Esophagus squamous epithelium (tissue), 5 donors: ENCODE data around the gene IL11. TPM values are rescaled to one million over a fixed set of nuclear protein-coding genes. Genes with fewer than 3 reads are reported as not detected.

Experiments used
- DNase-seq: peaks from one replicate; lab custom pipeline; 2025; lab: John Stamatoyannopoulos, UW
- H3K27ac ChIP-seq, 4 donors: fragments of 200-600 bp; sonication (generic); one replicate each; pipeline ENCODE4 v1.5.1; 2016 to 2019; ENCODE audit warnings: mild to moderate bottlenecking in 1 of 4
- H3K27me3 ChIP-seq, 4 donors: fragments of 200-600 bp; sonication (generic); 1 replicate in 3 of 4; 2 replicates in 1 of 4; pipeline versions ENCODE4 v1.5.1 to v1.6.0; 2017 to 2021; ENCODE audit warnings: antibody characterized with exemption in 1 of 4
- H3K36me3 ChIP-seq, 3 donors: fragments of 200-600 bp; sonication (generic); one replicate each; pipeline ENCODE4 v1.5.1; 2016 to 2019
- H3K4me1 ChIP-seq, 3 donors: fragments of 200-600 bp; sonication (generic); one replicate each; pipeline ENCODE4 v1.5.1; 2017 to 2019
- H3K4me3 ChIP-seq, 4 donors: fragments of 200-600 bp; sonication (generic); 1 replicate in 3 of 4; 2 replicates in 1 of 4; pipeline ENCODE4 v1.5.1; 2016 to 2019; ENCODE audit warnings: mild to moderate bottlenecking in 2 of 4, moderate library complexity in 1 of 4
- H3K9me3 ChIP-seq, 3 donors: fragments of 200-600 bp; sonication (generic); one replicate each; pipeline ENCODE4 v1.5.1; 2016 to 2019
- POLR2A ChIP-seq, 4 donors: fragments of 450-650 bp; IDR thresholded peaks; one replicate each; pipeline ENCODE4 v1.6.1; 2017; ENCODE audit warnings: antibody characterized with exemption in 4 of 4, mild to moderate bottlenecking in 4 of 4, moderate library complexity in 3 of 4
- WGBS, 2 donors: methylation state at CpG; one replicate each; pipeline ENCODE4 v1.1.5; 2018; 5-methylcytosine and 5-hydroxymethylcytosine counted together
- intact Hi-C: fragments of 100-400 bp; cut with DNase I; formaldehyde crosslinking; loops from one replicate; pipeline ENCODE4 v1.15.0; 2022
- total RNA-seq, 4 donors: library from RNA; depleted of rRNA; stranded (reverse); fragments of >200 nt; gene quantifications; one replicate each; pipeline ENCODE4 v1.1.0, GENCODE V29; 2016
- TF ChIP-seq, protein P1 (sequence below), 6 experiments: fragments of 450-650 bp in 4 of 6; fragments of 200-600 bp in 2 of 6; sonication (generic) in 2 of 6; IDR thresholded peaks; one replicate each; pipeline ENCODE4 v1.5.1; 2016 to 2019; ENCODE audit warnings: antibody characterized with exemption in 6 of 6, mild to moderate bottlenecking in 4 of 6, moderate library complexity in 4 of 6
- donor health status: DM: yes; HTN: yes; CAD: no.

IL11 gene
- total RNA-seq, 4 donors from 2014 or later: not detected

DNA sequence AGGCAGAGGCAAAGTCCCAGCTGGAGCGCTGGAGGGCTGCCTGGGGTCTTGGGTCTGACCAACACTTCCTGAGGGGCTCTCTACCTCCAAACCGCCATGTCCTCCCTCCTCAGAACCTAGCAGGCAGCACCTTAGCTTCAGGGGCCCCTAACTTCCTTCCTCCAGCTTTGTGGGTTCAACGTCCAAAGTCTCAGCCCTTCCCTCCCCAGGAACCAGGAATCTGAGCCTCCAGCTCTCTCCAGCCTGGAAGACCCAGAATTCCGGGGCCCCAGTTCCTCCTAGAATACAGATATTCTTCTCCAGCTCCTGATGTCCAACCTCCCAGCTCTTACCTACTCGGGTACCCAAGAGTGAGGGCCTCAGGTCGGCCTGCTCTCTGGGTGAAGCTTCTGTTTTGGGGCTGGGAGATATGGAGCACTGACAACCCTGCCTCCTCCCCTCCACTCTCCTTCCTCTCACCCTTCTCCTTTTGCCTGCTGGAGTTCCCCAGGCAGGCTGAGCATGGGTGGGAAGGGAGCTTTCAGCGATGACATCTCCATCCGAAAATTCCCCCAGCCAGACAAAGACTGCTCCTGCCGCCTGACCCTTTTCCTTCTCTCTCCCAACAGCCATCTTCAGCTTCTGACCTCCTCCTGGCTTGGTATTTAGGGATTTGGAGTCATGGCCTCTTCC is 48.7 kb downstream of the IL11 start:
- Histone ChIP-seq H3K4me1 (no peaks in the 10 kb centered on the region), H3K27me3 (peaks cover 0 to 42% (median 0%) of the 10 kb centered on the region in 4 donors), H3K36me3 (no peaks in the 10 kb centered on the region), H3K9me3 (no peaks in the 10 kb centered on the region), H3K4me3 (no peak overlapping the region), H3K27ac (no peak overlapping the region)
- 67 to 76% methylated on average over 3 to 9 of the region's 9 CpGs for WGBS, 2 donors
- no peak for DNase-seq
- intact Hi-C loops: no loop called here
- TF ChIP-seq, protein P1, sequence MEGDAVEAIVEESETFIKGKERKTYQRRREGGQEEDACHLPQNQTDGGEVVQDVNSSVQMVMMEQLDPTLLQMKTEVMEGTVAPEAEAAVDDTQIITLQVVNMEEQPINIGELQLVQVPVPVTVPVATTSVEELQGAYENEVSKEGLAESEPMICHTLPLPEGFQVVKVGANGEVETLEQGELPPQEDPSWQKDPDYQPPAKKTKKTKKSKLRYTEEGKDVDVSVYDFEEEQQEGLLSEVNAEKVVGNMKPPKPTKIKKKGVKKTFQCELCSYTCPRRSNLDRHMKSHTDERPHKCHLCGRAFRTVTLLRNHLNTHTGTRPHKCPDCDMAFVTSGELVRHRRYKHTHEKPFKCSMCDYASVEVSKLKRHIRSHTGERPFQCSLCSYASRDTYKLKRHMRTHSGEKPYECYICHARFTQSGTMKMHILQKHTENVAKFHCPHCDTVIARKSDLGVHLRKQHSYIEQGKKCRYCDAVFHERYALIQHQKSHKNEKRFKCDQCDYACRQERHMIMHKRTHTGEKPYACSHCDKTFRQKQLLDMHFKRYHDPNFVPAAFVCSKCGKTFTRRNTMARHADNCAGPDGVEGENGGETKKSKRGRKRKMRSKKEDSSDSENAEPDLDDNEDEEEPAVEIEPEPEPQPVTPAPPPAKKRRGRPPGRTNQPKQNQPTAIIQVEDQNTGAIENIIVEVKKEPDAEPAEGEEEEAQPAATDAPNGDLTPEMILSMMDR (IDR thresholded peaks at IDR 0.05): no peak
- TF ChIP-seq POLR2A (IDR thresholded peaks at IDR 0.05): no peak

- intact Hi-C loops: no loop called here
- no peak for DNase-seq
- no peak overlapping the region for H3K4me3 ChIP-seq
- WGBS, 2 donors: 64 to 90% methylated on average over 3 to 4 of the region's 8 CpGs
- H3K36me3 ChIP-seq: no peaks in the 10 kb centered on the region
- TF ChIP-seq, protein P1 (IDR thresholded peaks at IDR 0.05): no peak
- TF ChIP-seq POLR2A (IDR thresholded peaks at IDR 0.05): no peak
- no peaks in the 10 kb centered on the region for H3K4me1 ChIP-seq
- H3K27ac ChIP-seq: no peak overlapping the region
- no peaks in the 10 kb centered on the region for H3K9me3 ChIP-seq
- peaks cover 0 to 42% (median 0%) of the 10 kb centered on the region in 4 donors for H3K27me3 ChIP-seq
Measured at GRCh38 chr19:55320844-55321419, 49.3 kb downstream of the IL11 start.

DNA sequence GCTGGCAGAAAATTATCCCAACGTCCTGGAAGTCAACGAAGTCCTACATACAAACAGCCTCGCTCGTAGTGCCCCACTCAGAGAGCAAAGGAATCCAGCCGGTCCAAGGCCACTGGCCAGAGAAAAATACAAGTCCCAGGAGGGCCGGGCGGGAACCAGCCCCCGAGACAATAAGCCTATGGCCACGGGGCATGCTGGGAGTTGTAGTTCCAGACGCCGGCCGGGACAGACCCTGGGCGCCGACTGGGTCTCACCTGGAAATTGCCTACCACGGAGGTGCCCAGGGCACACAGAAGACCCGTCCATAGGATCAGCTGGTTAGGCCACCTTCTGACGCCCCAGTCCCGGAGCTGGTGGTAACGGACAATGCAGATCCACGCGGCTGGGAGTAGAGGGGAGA is 50.5 kb downstream of the IL11 start:
- H3K4me3 ChIP-seq: peak overlapping the region in 1 of 4 donors; percentile 13
- H3K27ac ChIP-seq: no peak overlapping the region
- peaks cover 0 to 42% (median 0%) of the 10 kb centered on the region in 4 donors for H3K27me3 ChIP-seq
- H3K9me3 ChIP-seq: no peaks in the 10 kb centered on the region
- H3K4me1 ChIP-seq: no peaks in the 10 kb centered on the region
- DNase-seq: no peak
- 20 to 36% methylated on average over 9 to 12 of the region's 21 CpGs for WGBS, 2 donors
- intact Hi-C loops: no loop called here
- no peaks in the 10 kb centered on the region for H3K36me3 ChIP-seq
- no peak for TF ChIP-seq POLR2A (IDR thresholded peaks at IDR 0.05)
- TF ChIP-seq, protein P1 (IDR thresholded peaks at IDR 0.05): no peak

- 76 to 83% methylated on average over 6 to 7 of the region's 8 CpGs for WGBS, 2 donors
- H3K27ac ChIP-seq: no peak overlapping the region
- TF ChIP-seq, protein P1 (IDR thresholded peaks at IDR 0.05): no peak
- no peak for TF ChIP-seq POLR2A (IDR thresholded peaks at IDR 0.05)
- peaks cover 0 to 24% (median 0%) of the 10 kb centered on the region in 4 donors for H3K27me3 ChIP-seq
- no peaks in the 10 kb centered on the region for H3K9me3 ChIP-seq
- H3K36me3 ChIP-seq: no peaks in the 10 kb centered on the region
- intact Hi-C loops: no loop called here
- no peak for DNase-seq
- no peak overlapping the region for H3K4me3 ChIP-seq
- no peaks in the 10 kb centered on the region for H3K4me1 ChIP-seq
Measured at GRCh38 chr19:55316646-55317045, 53.6 kb downstream of the IL11 start.

GRCh38 chr19:55315956-55316525 is 54.2 kb downstream of the IL11 start:
- WGBS, 2 donors: 51 to 63% methylated on average over 13 of the region's 13 CpGs
- no peak overlapping the region for H3K27ac ChIP-seq
- no peaks in the 10 kb centered on the region for H3K4me1 ChIP-seq
- TF ChIP-seq, protein P1 (IDR thresholded peaks at IDR 0.05): no peak
- TF ChIP-seq POLR2A (IDR thresholded peaks at IDR 0.05): no peak
- no peaks in the 10 kb centered on the region for H3K9me3 ChIP-seq
- intact Hi-C loops: no loop called here
- H3K36me3 ChIP-seq: no peaks in the 10 kb centered on the region
- H3K4me3 ChIP-seq: no peak overlapping the region
- H3K27me3 ChIP-seq: peaks cover 0 to 18% (median 0%) of the 10 kb centered on the region in 4 donors
- DNase-seq: no peak
